NK-92 (cell line): Measurements from ENCODE around the gene RNF166.

Source experiments
- DNase-seq: peaks from one replicate; lab custom pipeline; 2025; ENCODE audit not compliant: unreplicated experiment; lab: John Stamatoyannopoulos, UW

The RNF166 gene

GRCh38 chr16:88706229-88706964 lies at the start of gene RNF166, which contains the start of gene CTU2:
Gene RNF166 (minus strand): TSS chr16:88706408. CDS start chr16:88706325, 83 bp downstream.
Gene CTU2 (plus strand): TSS chr16:88706503. CDS start chr16:88706531, 28 bp downstream.
- peak; percentile 25 for DNase-seq

GRCh38 chr16:88754912-88755744 lies 48.9 kb upstream of the RNF166 start:
- DNase-seq = no peak

GRCh38 chr16:88754109-88754911 lies 48.1 kb upstream of the RNF166 start:
- no peak for DNase-seq

GRCh38 chr16:88753602-88754001 lies 47.4 kb upstream of the RNF166 start:
- no peak for DNase-seq

- DNase-seq = no peak
These were observed 47.0 kb upstream of the RNF166 start for GRCh38 chr16:88753191-88753590.

- DNase-seq = no peak
These were observed 46.3 kb upstream of the RNF166 start for GRCh38 chr16:88752386-88753002.

- no peak for DNase-seq
These were observed 44.6 kb upstream of the RNF166 start for GRCh38 chr16:88750854-88751253.

GRCh38 chr16:88749358-88749757 lies 43.1 kb upstream of the RNF166 start:
- no peak for DNase-seq

- DNase-seq = no peak
These were observed 42.2 kb upstream of the RNF166 start for GRCh38 chr16:88748364-88748763.

- DNase-seq = no peak
These were observed 41.5 kb upstream of the RNF166 start for GRCh38 chr16:88747588-88748301.

- DNase-seq = no peak
These were observed 40.3 kb upstream of the RNF166 start for GRCh38 chr16:88746506-88746905.

GRCh38 chr16:88744577-88745521 lies 38.6 kb upstream of the RNF166 start:
- DNase-seq = no peak

GRCh38 chr16:88743693-88744576 lies 37.7 kb upstream of the RNF166 start:
- DNase-seq = no peak

GRCh38 chr16:88742896-88743605 lies 36.8 kb upstream of the RNF166 start:
- DNase-seq = no peak

GRCh38 chr16:88741368-88741767 lies 35.2 kb upstream of the RNF166 start:
- no peak for DNase-seq

GRCh38 chr16:88740727-88741055 lies 34.5 kb upstream of the RNF166 start:
- no peak for DNase-seq

- DNase-seq = no peak
These were observed 33.9 kb upstream of the RNF166 start for GRCh38 chr16:88739977-88740726.
